Activated gamma-delta T cell (primary cell): ENCODE data around the gene E2F8.

Experiments used
- DNase-seq: peaks from one replicate; lab custom pipeline; 2025; lab: John Stamatoyannopoulos, UW

The E2F8 gene

GRCh38 chr11:19187114-19187832 is 53.5 kb downstream of the E2F8 start:
- no peak for DNase-seq

- DNase-seq: no peak
Observed at GRCh38 chr11:19185516-19186052, 55.2 kb downstream of the E2F8 start.

- DNase-seq: no peak
Observed at GRCh38 chr11:19185036-19185435, 55.7 kb downstream of the E2F8 start.

- DNase-seq: no peak
Observed at GRCh38 chr11:19183646-19184045, 57.1 kb downstream of the E2F8 start.

GRCh38 chr11:19181531-19182261 is 59.0 kb downstream of the E2F8 start:
- no peak for DNase-seq

GRCh38 chr11:19176629-19177186 is 64.0 kb downstream of the E2F8 start:
- DNase-seq: no peak
